GM18499 (cell line): ENCODE measurements around the gene PNPLA7.

Source experiments
- ATAC-seq: cut with Tn5 transposase; IDR thresholded peaks from one replicate; pipeline ENCODE4 v1.9.1; 2021; ENCODE audit warnings: moderate number of reproducible peaks; ENCODE audit not compliant: insufficient read depth, unreplicated experiment

Gene PNPLA7

DNA sequence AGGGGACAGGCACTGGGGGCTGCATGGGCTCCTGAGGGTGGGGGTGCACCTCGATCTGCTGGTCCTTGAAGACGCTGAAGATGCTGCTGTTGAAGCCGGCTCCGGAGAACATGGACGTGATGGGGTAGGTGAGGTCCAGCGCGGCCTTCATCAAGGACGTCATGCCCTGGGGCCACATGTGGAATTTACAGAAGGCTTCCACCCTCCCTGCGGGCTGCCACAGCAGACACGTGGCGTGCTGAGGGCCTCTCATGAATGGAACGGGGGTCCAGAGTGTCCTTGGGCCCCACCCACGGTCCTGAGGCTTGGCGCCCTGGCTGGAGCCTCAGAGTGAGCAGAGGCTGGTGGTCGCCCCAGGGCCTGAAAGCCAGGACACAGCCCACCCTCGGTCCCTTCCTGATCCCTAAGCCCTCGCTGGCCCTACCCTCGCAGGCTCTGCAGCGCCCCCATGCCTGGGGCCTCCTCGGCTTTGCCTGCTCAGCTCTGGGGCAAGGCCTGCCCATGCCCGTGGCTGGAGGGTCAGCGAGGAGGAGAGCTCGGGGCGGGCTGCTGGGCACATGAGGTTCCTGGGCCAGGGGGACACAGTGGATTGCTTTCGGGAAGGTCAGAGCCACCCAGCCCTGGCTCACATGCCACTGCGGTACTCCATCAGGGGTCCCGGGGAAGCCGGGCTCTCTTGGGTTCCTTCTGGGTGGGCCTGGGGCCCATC, 85.8 kb downstream of the PNPLA7 start:
- ATAC-seq, result no peak

DNA sequence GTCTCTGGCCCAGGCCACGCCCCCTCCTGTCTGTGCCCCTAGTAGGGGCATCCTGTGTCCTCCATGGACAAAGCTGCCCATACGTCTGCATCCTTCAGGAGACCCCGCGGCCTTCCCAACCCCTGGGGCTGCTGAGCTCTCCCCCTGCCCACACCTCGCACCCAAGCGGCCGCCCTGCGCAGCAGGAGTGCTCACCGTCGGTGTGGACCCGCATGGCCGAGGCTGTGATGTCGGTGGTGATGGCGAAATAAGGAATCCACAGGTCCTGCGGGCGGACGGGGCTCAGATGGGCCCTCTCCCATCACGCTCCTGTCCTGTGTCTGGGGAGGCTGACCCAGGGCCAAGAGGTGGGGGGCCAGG, 86.3 kb downstream of the PNPLA7 start:
- no peak for ATAC-seq

DNA sequence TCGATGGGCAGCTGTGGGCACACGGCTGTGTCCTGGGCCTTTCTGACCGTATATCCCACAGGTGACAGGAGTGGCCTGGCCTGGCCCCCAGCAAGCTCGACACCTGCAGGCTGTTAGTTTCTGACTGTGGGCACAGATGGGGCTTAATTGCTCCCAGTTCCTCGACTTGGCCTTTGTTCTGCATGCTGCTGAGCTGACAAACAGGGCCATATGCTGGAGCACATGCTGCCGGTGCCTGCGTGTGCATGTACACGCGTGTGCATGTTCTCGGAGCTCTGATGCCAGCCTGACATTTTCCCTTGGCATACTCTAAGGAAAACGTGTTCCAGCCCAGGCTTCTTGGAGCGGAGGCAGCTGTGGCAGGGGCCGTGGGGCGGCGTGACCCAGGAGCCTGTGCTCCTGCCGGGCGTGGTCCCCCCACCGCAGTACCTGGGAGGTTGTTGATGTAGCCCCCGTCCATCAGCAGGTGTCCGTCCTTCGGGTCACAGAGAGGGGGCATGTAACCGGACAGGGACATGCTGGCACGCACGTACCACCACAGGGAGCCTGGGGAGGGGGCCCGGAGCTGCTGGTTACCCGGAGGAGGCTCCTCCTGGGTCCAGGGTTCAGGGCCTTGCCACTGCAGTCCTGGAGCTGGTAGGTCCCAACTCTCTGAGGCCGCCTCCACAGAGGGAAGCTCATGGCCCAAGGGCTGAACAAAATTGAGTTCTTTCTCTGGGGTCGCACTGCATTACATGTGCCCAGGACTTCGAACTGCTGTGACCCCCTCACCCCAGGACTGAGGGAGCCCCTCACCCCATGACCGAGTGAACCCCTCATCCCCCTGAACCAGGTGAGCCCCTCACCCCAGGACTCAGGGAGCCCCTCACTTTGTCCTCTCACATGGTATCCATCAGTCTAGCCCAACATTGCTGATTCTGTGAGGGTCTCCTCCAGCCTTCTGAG, 86.9 kb downstream of the PNPLA7 start:
- no peak for ATAC-seq

DNA sequence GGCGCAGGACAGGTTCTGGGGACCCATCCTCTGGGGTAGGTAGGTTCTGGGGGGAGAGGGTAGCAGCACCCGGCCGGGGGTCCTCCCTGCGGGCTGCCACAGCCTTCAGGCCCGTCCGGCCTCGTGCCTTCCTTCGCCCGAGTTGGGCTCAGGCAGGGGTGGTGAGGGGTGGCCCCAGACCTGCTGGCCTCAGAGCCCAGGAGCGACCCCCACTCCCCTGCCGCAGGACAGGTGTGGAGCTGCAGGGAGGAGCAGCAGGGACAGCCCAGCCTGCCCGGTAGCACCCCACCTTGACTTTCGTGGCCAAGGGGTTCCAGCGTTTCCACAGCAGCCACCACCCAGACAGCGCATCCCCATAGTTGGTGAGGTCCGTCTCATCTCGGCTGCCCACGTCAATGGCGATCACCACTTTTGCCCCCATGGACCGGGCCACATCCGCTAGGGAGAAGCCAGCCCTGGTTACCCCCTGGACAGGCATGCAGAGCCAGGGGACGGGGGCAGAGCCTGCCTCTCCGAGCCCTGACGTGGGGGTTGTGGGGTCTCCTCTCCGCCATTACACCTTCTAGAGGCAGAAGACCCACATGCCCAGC, 87.7 kb downstream of the PNPLA7 start:
- no peak for ATAC-seq

DNA sequence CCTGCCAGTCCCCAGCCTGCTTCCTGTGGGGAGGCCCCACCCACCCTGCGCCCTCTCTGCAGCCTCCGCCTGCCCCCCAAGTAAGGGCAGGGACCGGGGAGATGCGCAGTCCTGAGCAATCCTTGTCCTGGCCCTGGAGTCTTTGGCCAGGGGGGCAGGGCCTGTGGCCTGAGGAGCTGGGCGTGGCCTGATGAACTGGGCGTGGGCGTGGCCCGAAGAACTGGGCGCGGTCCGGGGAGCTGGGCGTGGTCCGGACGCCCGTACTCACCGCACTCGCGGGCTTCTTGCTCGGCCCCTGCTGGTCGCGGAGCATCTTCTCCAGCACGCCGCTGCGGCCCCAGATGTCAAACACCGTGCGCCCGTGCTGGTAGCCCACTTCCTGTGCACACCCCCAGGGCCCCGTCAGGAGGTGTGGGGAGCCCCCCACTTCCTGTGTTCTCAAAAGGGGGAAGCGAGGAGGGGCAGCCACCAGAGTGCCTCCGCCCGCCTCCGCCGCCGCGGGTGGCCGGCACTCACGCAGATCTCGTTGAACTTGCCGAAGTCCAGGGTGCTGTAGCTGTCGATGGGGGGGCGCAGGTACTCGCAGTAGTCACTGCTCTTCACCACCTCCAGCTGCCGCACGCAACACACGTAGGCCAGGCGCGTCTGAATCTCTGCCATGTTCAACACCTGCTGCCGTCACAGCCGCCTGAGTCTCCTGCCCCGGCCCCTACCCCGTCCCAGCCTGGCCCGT, 88.4 kb downstream of the PNPLA7 start:
- no peak for ATAC-seq

DNA sequence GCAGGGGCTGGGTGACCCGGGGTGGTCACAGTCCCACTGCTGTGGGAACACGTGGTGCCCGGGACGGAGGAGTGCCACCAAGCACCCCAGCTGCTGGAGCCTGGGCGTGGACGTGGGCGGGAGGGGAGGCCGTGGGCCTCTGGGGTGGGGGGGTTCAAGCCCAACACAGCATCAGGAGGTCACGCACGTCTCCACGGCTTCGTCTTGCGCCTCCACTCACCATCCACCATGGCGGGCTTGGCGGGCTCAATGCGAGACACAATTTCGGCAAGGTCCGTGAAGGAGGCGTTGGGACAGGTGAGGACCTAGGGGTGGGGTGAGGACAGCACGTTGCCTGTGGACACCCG, 88.9 kb downstream of the PNPLA7 start:
- no peak for ATAC-seq

DNA sequence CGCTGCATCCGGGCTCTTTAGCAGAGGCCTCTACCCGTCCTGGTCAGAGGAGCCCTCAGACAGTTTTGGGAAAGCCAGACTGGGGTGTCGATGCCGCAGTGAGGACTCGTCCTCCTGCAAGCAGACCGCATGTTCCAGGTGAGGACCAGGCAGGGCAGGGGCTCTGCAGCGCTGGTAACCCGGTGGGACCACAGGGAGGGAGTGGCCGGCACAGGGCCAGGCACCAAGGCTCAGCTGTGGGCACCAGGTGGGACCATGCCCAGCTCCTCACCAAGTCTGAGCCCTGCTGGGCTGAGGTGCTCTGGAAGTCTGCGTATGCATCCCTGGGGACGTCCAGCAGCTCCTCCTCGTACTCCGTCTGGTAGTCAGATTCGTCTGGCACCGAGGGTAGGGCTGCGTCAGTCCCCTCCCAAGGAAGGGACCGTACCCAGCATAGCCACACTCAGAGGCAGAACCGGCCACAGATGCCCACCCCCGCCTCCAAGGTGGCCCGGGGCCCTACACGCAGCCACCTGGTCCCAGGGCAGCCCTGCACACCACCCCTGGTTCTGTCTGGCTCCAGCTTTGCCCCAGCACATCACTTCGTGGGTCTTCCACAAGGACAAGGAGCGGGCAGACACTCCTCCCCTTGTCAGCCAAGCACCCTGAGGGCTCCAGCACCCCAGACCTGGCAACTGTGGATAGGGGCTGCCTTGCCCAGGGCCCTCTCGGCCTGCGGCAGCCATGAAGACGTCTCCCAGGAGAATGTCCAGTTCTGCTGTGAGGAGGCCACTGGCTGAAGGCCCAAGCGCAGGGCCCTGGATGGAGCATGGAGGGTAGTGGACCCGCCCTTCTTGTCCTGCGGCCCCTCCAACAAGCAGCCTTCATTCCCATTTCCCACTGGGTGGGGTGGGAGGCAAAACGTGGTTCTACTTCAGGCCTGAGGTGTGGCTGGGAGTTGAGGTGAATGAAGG, 89.6 kb downstream of the PNPLA7 start:
- ATAC-seq, result no peak

DNA sequence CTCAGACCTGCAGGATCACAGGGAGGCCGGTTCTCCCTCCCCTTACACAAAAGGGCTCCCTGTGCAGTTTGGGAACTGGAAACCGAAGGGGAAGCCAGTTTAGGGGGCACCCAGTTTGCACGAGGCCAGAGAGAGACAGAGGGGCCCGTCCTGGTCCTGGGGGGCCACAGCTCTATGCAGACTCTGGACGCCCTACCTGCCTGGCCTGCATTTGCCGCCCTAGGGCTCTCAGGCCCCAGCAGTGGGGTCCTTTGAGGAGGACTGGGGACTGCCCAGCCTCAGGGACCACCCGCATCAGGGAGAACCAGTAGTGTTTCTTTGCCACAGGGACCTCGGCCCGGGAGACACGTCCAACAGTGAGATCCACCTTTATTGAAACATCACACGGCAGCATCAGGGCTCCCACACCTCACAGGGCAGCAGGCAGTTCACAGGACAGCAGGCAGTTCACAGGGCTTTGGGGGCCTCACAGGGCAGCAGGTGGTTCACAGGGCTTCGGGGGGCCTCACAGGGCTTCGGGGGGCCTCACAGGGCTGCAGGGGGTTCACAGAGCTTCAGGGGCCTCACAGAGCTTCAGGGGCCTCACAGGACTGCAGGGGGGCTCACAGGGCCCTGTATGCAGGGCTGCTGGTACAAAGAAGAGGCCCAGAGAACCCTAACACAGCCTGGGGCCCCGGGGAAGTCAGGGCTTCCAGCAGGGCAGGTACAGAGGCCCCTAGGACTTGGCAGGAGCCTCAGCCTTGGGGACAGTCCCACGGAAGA, 90.4 kb downstream of the PNPLA7 start:
- no peak for ATAC-seq

DNA sequence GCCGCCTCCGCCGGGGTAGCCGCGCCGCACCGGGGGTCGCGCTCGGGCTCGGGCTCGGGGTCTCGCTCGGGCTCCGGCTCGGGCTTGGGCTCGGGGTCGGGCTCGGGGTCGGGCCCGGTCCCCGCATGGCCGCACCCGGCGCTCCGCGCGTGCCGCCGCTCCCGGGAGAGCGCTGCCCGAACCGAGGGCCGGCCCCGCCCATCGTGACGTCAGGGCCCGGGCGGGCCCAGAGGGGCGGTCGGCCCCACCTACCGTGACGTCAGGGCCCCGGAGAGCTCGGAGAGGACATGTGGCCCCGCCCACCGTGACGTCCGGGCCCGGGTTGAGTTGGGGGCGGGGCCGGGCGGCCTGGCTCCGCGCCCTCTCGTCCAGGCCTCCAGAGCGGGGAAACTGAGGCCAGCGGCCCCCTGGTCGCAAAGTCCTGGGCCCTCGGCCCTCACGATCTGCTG, 91.0 kb downstream of the PNPLA7 start, which contains the start of gene NSMF:
Gene NSMF (minus strand): TSS at position 183 of the 449 bp plus-strand sequence. CDS start 232 bp downstream, outside the sequence.
- no peak for ATAC-seq

DNA sequence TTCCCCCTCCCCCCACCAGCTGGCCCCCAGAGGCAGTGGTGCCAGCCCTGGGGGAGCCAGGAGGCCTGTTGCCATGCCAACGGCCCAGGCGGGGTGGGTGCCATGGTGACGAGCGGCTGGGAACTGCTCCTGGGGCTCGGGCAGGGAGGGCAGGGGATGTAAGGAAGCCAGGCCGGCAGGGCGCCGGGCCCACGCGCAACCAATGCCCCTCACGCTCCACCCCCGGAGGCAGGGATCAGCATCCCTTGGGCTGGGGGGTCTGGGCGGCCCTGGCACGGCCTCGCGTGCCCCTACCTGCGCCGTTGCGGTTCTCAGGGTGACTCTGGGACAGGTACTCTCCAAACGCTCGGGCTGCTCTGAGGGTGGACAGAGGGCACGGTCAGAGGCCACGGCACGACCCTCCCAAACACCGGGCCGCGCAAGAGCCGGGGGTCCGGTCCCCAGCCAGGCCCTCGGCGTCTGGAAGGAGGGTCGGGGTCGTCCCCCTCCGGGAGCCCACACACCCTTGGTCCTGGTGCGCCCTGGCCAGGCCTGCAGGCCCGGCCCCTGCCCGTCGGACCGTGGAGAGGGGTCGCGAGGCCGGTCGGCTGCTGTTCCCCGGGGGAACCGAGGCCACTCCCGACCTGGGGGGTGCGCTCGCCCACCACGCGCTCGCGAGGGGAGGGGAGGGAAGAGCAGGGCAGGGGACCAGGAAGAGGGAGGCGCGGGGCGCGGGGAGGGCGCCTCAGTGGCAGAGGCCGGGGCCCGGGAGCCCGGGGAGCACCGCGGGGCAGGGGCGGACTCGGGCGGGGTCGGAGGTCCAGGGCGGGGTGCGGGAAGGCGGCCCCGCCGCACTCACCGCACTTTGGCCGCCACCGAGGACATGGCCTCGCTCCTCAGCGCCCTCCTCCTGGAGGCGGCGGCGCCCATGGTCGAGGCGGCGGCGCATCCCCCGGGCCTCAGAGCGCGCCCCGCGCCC, 91.7 kb downstream of the PNPLA7 start:
- no peak for ATAC-seq

DNA sequence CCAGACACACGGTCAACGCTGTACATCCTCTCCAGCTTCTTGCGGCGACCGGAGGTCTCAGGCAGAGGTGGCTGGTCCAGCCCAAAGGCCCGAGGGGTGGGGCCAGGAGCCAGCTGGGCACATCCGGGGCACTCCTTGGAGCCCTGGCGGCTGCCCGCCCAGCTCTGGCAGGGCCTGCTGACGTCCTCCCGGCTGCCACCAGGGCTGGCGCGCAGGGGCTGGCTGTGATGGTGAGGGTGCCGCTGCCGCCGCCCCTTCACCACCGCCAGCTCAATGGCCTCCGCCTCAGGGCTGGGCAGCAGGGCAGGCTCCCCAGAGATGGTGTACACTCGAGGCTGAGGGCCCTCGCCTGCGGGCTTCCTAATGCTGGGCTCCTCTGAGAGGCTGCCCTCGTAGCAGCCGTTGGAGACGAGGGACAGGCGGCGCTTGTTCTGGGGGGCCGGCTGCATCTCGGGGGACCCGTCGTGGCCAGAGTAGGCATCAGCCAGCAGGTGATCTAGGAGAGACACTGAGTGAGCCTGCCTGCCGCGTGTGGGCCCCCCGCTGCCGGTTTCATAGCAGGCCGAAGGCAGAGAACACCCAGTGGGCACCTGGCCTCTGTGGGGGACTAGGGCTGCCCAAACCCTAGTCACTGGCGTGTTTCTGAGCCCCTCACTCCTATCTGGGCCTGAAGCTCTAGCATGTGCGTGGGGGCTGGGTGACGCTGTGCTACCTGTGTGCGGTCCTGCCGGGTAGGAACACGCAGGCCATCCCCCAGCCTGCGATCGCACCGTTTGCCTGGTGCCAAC, 92.6 kb downstream of the PNPLA7 start:
- ATAC-seq, result no peak

DNA sequence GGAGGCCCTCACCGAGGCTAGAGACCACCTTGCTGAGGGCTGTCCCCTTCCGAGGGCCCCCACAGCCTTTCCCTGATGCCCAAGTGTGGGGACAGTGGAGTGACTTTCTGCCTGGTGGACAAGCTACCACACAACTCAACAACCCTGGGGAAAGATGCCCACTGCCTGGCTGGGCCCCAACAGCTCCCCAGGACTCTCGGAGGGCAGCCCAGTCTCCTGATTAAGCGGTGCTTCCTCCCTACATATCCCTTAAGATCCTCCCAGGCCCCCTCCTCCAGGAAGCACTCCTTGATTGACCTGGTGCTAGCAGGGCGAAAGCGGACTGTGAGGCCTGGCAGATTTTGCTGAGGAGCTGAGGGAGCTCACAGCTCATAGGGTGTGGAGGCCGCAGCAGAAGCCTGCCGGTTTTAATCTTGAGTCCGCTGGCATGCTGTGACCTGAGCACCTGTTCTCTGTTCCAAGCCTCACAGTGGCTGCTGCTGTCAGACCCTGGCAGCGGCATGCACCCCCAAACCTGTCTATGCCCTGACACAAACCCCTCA, 93.3 kb downstream of the PNPLA7 start:
- no peak for ATAC-seq

DNA sequence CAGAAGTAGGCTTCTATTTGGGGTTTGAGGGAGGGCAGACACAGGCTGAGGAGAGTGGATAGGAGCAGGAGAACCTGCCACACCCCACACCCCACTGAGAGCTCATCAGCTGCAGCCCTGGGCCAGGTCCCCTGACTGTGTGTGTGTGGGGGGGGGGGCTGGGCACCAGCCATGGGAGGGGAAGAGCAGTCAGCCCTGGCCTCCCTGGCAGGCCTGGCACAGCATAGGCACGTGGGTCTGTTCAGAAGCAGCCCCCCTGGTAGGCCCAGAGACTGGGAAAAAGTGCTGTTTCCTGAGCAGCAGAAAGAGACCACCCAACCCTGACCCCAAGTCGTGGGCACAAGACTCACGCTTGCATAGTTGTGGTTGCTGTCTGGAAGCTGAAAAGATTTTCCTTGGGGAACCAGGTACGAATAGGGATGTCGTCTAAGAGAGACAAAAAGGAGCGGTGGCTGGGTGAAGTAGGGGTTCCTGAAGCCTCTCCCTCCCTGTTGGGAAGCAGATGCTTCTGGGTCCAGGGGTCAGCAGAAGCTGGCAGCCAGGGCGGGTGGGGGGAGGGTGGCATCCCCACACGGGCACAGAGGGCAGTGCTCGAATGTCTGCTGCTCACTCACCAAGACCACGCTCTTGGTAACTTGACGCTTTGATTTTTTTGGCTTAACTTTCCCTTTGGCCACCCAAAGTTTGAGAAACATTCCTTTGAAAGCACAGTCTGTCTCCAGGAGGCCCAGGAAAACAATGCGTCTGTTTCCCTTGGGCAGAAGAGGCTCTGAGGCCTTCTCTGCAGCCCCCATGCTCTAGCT, 93.9 kb downstream of the PNPLA7 start:
- ATAC-seq, result no peak

DNA sequence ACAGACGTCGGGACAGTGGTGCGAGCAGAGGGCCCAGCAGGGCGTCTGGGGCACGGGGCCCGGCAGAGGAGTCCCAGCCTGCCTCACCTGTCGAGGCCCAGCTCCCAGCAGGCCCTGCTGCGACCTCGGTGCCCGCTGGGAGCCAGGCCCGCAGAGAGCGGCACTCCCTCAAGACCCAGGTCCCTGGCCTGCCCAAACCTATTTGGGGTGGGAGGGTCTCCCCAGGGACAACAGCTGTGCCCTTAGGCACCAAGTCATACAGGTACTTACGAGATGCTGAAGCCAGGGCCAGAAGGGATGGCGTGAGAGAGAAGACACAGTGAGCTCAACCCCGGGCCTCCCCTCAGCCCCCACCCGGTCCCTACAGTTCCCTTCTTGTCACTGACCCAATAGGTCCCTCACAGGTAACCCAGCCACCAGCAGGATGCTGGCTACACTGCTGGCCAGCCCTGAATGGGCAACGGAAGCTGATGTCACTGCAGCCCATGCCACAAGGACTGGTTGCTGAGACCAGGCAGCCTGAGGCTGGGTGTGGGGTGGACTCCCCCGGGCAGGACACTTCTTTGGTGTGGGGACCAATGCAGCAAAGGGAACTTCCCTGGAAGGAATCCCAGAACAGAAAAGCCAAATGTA, 94.7 kb downstream of the PNPLA7 start:
- no peak for ATAC-seq

DNA sequence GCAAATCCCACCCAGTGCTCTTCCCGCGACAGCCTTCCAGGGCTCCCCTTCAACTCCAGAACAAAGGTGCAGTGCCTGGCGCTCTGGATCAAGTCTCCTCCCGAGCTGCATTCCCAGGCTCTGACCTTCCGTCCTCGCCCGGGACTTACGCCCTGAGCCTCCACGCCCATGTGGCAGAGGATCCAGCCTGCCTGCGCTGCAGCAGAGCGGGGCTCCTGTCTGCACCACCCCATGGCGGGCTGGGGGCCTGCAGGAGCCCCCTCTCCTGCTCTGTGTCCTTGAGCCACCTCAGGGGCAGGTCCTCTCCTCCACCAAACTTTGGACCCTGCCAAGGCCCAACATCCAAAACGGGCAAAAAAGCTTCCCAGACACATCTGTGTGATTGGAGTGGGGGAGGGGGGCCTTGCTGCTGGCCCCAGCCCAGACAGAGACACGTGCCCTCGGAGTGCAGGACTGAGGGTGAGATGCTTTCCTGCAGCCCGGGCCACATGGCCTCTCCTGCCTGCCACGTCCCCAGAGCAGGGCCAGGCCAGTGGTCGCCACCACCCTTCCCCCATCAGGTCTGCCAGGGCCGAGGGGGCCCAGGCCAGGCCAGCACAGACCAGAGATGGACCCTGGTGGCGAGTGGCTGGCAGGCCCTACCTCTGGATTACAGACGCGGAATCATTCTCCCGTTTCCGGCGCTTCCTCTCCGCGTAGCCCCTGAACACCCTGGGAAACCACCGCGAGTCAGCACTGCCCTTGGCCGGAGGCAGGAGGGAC, 95.4 kb downstream of the PNPLA7 start:
- ATAC-seq, result no peak
